GM21526 (cell line): ENCODE results near the gene GABPB2.

Experiments
- ATAC-seq: cut with Tn5 transposase; IDR thresholded peaks from one replicate; pipeline ENCODE4 v1.9.1; 2021; ENCODE audit warnings: moderate library complexity; ENCODE audit not compliant: unreplicated experiment, low FRiP score

The GABPB2 gene

GRCh38 chr1:151070474-151071276, at the start of gene GABPB2:
Gene GABPB2, plus strand, starts transcription at chr1:151070761. Its CDS starts 17,429 bp downstream, at chr1:151088190.
- ATAC-seq, result peak; percentile 59

GRCh38 chr1:151024540-151025146, 45.9 kb upstream of the GABPB2 start:
- ATAC-seq, result no peak

GRCh38 chr1:151026460-151026859, 44.1 kb upstream of the GABPB2 start:
- ATAC-seq, result no peak

GRCh38 chr1:151032164-151032563, 38.4 kb upstream of the GABPB2 start:
- no peak for ATAC-seq

- no peak for ATAC-seq
Observed at GRCh38 chr1:151035167-151035566, 35.4 kb upstream of the GABPB2 start.

GRCh38 chr1:151036356-151036755, 34.2 kb upstream of the GABPB2 start, which contains the start of gene BNIPL:
Gene BNIPL, plus strand, starts transcription at chr1:151036586. Its CDS starts 140 bp downstream, at chr1:151036726.
- no peak for ATAC-seq

- no peak for ATAC-seq
Observed at GRCh38 chr1:151037032-151037431, 33.5 kb upstream of the GABPB2 start.

- ATAC-seq, result no peak
Observed at GRCh38 chr1:151039521-151039920, 31.0 kb upstream of the GABPB2 start.

GRCh38 chr1:151043163-151043562, 27.4 kb upstream of the GABPB2 start:
- ATAC-seq, result no peak

- ATAC-seq, result no peak
Observed at GRCh38 chr1:151047591-151047924, 23.0 kb upstream of the GABPB2 start, which contains the start of gene C1orf56. Gene C1orf56, plus strand, starts transcription at chr1:151047751. Its CDS starts 97 bp downstream, at chr1:151047848.

- no peak for ATAC-seq
Observed at GRCh38 chr1:151047925-151048644, 22.5 kb upstream of the GABPB2 start.

GRCh38 chr1:151048645-151049032, 21.9 kb upstream of the GABPB2 start:
- ATAC-seq, result no peak

GRCh38 chr1:151049458-151049857, 21.1 kb upstream of the GABPB2 start:
- ATAC-seq, result no peak

- ATAC-seq, result no peak
Observed at GRCh38 chr1:151050051-151050688, 20.4 kb upstream of the GABPB2 start.

- no peak for ATAC-seq
Observed at GRCh38 chr1:151051356-151052009, 19.1 kb upstream of the GABPB2 start.

- ATAC-seq, result no peak
Observed at GRCh38 chr1:151054971-151055547, 15.5 kb upstream of the GABPB2 start.

- ATAC-seq, result no peak
Observed at GRCh38 chr1:151055581-151055980, 15.0 kb upstream of the GABPB2 start.

- no peak for ATAC-seq
Observed at GRCh38 chr1:151056149-151056548, 14.4 kb upstream of the GABPB2 start.

GRCh38 chr1:151058692-151059091, 11.9 kb upstream of the GABPB2 start:
- no peak for ATAC-seq
